ENCODE data around the gene MIXL1. TPM values are rescaled to one million over a fixed set of nuclear protein-coding genes. Genes with fewer than 3 reads are reported as not detected.
"Not testable (repeated sequence)": the region's sequence is repeated elsewhere in the genome, so short reads cannot be mapped to it uniquely, and the experiment has no call there.

MIXL1 gene
- total RNA-seq, 2 donors from 2014 or later: not detected

- DNase-seq (ENCODE audit: low spot score): no peak
- intact Hi-C loops (cut with DNase I): no loop called here
Observed at GRCh38 chr1:226268421-226269124, 45.1 kb downstream of the MIXL1 start.

GRCh38 chr1:226272233-226272902, 48.9 kb downstream of the MIXL1 start:
- DNase-seq (ENCODE audit: low spot score); intact Hi-C loops (cut with DNase I): not testable (repeated sequence)

GRCh38 chr1:226274138-226274537, 50.7 kb downstream of the MIXL1 start:
- intact Hi-C loops (cut with DNase I): no loop called here

GRCh38 chr1:226276077-226276682, 52.7 kb downstream of the MIXL1 start:
- no peak for DNase-seq (ENCODE audit: low spot score)
- intact Hi-C loops (cut with DNase I): no loop called here

More at GRCh38 chr1:226274138-226274537, 50.7 kb downstream of the MIXL1 start:
- DNase-seq (ENCODE audit: low spot score): no peak

Other genes with a start within 250 kb of the MIXL1 start
- 10 to 100 TPM; 17.9 to 18.0 TPM for gene SDE2, start 224.3 kb upstream of the MIXL1 start, total RNA-seq
- gene H3-3A, start 160.9 kb upstream of the MIXL1 start, total RNA-seq: 100 to 1,000 TPM; 303 to 370 TPM
- gene ACBD3, start 36.9 kb upstream of the MIXL1 start, total RNA-seq: 10 to 100 TPM; 44.0 to 48.2 TPM
- gene LIN9, start 85.5 kb downstream of the MIXL1 start, total RNA-seq: 1 to 10 TPM; 1.7 to 2.4 TPM
- gene PARP1, start 184.4 kb downstream of the MIXL1 start, total RNA-seq: 10 to 100 TPM; 41.1 to 45.6 TPM

Data from posterior vena cava (tissue), 2 donors.